Measurements from ENCODE around the gene SMG9.

Gene SMG9

DNA sequence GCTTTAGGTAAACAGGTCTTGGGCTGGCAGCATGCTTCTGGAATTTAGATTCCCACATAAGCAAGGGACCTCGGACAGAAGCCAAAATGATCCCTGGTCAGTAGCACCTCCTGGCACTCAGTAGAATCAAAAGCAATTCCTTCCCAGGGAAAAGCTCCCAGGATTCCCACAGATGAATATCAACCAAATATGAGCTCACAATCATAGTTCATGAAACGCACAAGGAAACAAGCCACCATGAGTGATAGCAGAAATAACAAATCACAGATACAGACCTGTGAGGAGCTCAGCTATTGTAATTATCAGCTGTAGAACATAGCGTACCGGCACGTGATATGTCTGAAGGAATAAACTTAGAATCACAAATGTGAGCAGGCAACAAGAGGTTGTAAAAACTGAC, 63.0 kb downstream of the SMG9 start:
- Histone ChIP-seq H3K79me2 (ENCODE audit: low read length) (no peaks in the 10 kb centered on the region), H3K36me3 (replicated peaks; ENCODE audit: insufficient read depth, low read length) (no peaks in the 10 kb centered on the region), H3K4me2 (ENCODE audit: low read depth, low read length) (no peak overlapping the region), H3K27me3 (replicated peaks; ENCODE audit: insufficient read depth, low read length) (0 out of 2 replicates have a peak, but pooled peaks cover 3% of the 10 kb centered on the region), H3K9ac (ENCODE audit: low read length) (no peak overlapping the region), H3K4me3 (ENCODE audit: low read length) (no peak overlapping the region), H2AFZ (ENCODE audit: low read length) (no peak overlapping the region), H3K27ac (ENCODE audit: low read length) (no peak overlapping the region), H3K4me1 (ENCODE audit: low read length) (no peaks in the 10 kb centered on the region), H3K9me2 (replicated peaks; ENCODE audit: insufficient read depth, low read length) (no peaks in the 10 kb centered on the region), H3F3A (ENCODE audit: insufficient read depth, low read length) (no peaks in the 10 kb centered on the region), H4K20me1 (ENCODE audit: insufficient read depth, low read length) (no peaks in the 10 kb centered on the region), H3K9me3 (replicated peaks; ENCODE audit: insufficient read depth, low read length) (no peaks in the 10 kb centered on the region)
- no peak for TF ChIP-seq EZH2 (optimal IDR thresholded peaks at IDR 0.05; ENCODE audit: low read depth, low read length)
- TF ChIP-seq EZH2phosphoT487 (IDR thresholded peaks at IDR 0.05; ENCODE audit: low read length) = no peak
- TF ChIP-seq, protein P1, sequence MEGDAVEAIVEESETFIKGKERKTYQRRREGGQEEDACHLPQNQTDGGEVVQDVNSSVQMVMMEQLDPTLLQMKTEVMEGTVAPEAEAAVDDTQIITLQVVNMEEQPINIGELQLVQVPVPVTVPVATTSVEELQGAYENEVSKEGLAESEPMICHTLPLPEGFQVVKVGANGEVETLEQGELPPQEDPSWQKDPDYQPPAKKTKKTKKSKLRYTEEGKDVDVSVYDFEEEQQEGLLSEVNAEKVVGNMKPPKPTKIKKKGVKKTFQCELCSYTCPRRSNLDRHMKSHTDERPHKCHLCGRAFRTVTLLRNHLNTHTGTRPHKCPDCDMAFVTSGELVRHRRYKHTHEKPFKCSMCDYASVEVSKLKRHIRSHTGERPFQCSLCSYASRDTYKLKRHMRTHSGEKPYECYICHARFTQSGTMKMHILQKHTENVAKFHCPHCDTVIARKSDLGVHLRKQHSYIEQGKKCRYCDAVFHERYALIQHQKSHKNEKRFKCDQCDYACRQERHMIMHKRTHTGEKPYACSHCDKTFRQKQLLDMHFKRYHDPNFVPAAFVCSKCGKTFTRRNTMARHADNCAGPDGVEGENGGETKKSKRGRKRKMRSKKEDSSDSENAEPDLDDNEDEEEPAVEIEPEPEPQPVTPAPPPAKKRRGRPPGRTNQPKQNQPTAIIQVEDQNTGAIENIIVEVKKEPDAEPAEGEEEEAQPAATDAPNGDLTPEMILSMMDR (IDR thresholded peaks at IDR 0.05; ENCODE audit: low read length) = no peak
- no peak for DNase-seq

DNA sequence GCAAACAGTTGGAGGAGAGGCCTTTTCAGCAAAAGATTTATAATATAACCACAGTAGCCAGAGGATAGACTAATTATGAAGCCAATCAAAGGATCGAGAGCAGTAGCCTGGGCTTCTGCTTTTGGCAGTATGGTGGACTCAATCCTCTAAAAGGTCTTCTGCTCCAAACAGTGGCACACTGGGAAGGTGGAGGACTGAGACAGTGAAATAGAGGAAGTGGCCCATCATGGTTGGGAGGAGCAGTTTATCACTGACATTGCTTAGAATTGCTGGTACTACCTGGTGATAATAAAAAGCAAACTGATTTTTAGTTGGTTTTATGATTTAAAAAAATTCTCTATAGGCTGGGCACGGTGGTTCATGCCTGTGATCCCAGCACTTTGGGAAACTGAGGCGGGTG, 63.9 kb downstream of the SMG9 start:
- no peaks in the 10 kb centered on the region for H3K4me1 ChIP-seq (ENCODE audit: low read length)
- H2AFZ ChIP-seq (ENCODE audit: low read length) = no peak overlapping the region
- H3K4me3 ChIP-seq (ENCODE audit: low read length) = no peak overlapping the region
- H3K27me3 ChIP-seq (replicated peaks; ENCODE audit: insufficient read depth, low read length) = 0 out of 2 replicates have a peak, but pooled peaks cover 3% of the 10 kb centered on the region
- H3K27ac ChIP-seq (ENCODE audit: low read length) = no peak overlapping the region
- no peaks in the 10 kb centered on the region for H3K9me3 ChIP-seq (replicated peaks; ENCODE audit: insufficient read depth, low read length)
- no peaks in the 10 kb centered on the region for H4K20me1 ChIP-seq (ENCODE audit: insufficient read depth, low read length)
- TF ChIP-seq EZH2 (optimal IDR thresholded peaks at IDR 0.05; ENCODE audit: low read depth, low read length) (no peak), EZH2phosphoT487 (IDR thresholded peaks at IDR 0.05; ENCODE audit: low read length) (no peak)
- TF ChIP-seq, protein P1 (IDR thresholded peaks at IDR 0.05; ENCODE audit: low read length) = no peak
- DNase-seq = no peak
- no peaks in the 10 kb centered on the region for H3K9me2 ChIP-seq (replicated peaks; ENCODE audit: insufficient read depth, low read length)
- H3K36me3 ChIP-seq (replicated peaks; ENCODE audit: insufficient read depth, low read length) = no peaks in the 10 kb centered on the region
- H3K9ac ChIP-seq (ENCODE audit: low read length) = no peak overlapping the region
- H3F3A ChIP-seq (ENCODE audit: insufficient read depth, low read length) = no peaks in the 10 kb centered on the region
- H3K79me2 ChIP-seq (ENCODE audit: low read length) = no peaks in the 10 kb centered on the region
- no peak overlapping the region for H3K4me2 ChIP-seq (ENCODE audit: low read depth, low read length)

DNA sequence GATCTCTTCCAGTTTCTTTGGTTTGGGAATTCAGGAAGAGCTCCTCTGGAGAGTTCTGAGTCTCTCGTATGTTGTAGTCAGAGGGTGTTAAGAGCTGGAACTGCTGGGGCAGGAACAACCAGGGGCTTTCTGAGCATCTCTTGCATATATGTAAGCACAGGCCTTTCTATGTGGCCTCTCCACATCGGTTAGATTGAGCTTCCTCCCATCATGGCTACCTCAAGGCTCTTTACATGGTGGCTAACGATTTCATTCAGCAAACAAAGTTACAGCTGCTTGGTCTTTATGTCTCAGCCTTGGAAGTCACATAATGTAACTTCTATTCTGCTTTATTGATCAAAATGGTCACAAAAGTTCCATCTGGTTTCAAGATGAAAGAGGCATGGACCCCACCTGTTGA, 64.3 kb downstream of the SMG9 start:
- no peaks in the 10 kb centered on the region for H3K4me1 ChIP-seq (ENCODE audit: low read length)
- no peaks in the 10 kb centered on the region for H3K9me2 ChIP-seq (replicated peaks; ENCODE audit: insufficient read depth, low read length)
- no peak overlapping the region for H3K27ac ChIP-seq (ENCODE audit: low read length)
- no peak overlapping the region for H3K4me2 ChIP-seq (ENCODE audit: low read depth, low read length)
- H2AFZ ChIP-seq (ENCODE audit: low read length) = no peak overlapping the region
- H3K79me2 ChIP-seq (ENCODE audit: low read length) = no peaks in the 10 kb centered on the region
- no peaks in the 10 kb centered on the region for H4K20me1 ChIP-seq (ENCODE audit: insufficient read depth, low read length)
- H3K36me3 ChIP-seq (replicated peaks; ENCODE audit: insufficient read depth, low read length) = no peaks in the 10 kb centered on the region
- no peaks in the 10 kb centered on the region for H3K9me3 ChIP-seq (replicated peaks; ENCODE audit: insufficient read depth, low read length)
- no peak overlapping the region for H3K9ac ChIP-seq (ENCODE audit: low read length)
- no peaks in the 10 kb centered on the region for H3F3A ChIP-seq (ENCODE audit: insufficient read depth, low read length)
- TF ChIP-seq EZH2 (optimal IDR thresholded peaks at IDR 0.05; ENCODE audit: low read depth, low read length) (no peak), EZH2phosphoT487 (IDR thresholded peaks at IDR 0.05; ENCODE audit: low read length) (no peak)
- TF ChIP-seq, protein P1 (IDR thresholded peaks at IDR 0.05; ENCODE audit: low read length) = no peak
- 0 out of 2 replicates have a peak, but pooled peaks cover 3% of the 10 kb centered on the region for H3K27me3 ChIP-seq (replicated peaks; ENCODE audit: insufficient read depth, low read length)
- DNase-seq = no peak
- no peak overlapping the region for H3K4me3 ChIP-seq (ENCODE audit: low read length)

All from MM.1S (cell line).